HG02885 (cell line): ENCODE results near the gene TRH.
A peak's percentile ranks its signal among the peaks of the same experiment; 100 is the strongest.

Source experiments
- ATAC-seq: cut with Tn5 transposase; IDR thresholded peaks from one replicate; pipeline ENCODE4 v1.9.1; 2021; ENCODE audit warnings: mild to moderate bottlenecking; ENCODE audit not compliant: unreplicated experiment, poor library complexity

TRH gene, protein sequence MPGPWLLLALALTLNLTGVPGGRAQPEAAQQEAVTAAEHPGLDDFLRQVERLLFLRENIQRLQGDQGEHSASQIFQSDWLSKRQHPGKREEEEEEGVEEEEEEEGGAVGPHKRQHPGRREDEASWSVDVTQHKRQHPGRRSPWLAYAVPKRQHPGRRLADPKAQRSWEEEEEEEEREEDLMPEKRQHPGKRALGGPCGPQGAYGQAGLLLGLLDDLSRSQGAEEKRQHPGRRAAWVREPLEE

DNA sequence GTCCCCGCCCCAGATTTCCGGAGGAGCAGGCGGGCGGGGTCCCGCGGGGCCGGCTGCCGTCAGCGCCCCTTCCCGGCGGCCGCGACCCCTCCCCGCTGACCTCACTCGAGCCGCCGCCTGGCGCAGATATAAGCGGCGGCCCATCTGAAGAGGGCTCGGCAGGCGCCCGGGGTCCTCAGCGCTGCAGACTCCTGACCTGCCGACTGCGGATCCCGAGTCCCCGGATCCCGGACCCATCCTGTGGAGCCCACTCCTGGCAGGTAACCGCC lies at the start of gene TRH:
Gene TRH (plus strand): TSS at position 157 of the 269 bp plus-strand sequence. CDS start 1,097 bp downstream, outside the sequence.
- no peak for ATAC-seq

DNA sequence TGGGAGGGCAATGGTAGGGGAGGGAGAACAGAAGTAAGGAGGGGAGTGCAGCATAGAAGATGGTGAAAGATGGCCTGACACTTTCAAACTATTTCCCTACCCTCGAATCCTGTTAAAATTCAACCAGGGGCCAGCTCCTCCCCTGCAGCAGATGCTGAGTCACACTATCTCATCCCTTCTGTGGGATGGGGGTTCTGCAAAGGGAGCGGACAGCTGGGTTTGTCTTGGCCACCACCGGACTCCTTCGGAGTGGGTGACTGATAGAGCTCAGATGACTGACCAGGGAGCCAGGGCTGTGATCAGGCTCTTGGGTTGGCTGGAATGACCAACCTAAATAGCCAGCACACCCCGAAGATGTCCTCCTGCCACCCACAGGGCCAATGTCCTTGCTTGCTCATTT lies 47.4 kb upstream of the TRH start:
- ATAC-seq = no peak

DNA sequence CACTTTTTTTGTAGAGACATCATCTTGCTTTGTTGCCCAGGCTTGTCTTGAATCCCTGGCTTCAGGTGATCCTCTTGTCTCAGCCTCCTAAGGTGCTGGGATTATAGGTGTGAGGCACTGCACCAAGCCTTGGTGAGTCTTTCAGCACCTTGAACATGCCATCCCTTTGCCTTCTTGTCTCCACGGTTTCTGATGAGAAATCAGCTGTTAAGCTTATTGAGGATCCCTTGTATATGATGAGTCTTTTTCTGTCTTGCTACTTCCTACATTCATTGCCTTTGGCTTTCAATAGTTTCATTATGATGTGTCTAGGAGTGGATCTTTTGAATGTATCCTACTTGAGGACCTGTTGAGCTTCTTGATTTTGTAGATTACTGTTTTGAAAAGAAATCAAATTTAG lies 45.1 kb upstream of the TRH start:
- no peak for ATAC-seq

DNA sequence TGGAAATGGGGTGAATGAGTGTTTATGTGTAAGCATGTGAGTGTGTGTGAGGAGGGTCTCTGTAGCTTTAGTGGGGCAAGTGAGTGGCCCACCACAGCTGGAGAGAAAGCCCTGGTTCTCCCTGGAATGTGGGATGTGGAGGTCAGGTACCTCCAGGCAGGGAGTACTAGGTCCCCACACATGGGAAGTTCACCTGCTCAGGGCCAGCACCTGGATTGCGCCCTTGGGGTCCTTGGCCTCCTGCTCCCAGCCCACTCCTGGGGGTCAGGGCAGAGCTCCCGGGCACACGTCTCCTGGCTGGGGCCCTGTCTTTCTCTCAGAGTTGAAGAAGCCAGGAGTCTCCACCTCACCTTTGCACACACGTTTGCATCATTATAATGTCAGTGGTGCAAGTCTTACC lies 41.0 kb upstream of the TRH start:
- ATAC-seq = no peak

DNA sequence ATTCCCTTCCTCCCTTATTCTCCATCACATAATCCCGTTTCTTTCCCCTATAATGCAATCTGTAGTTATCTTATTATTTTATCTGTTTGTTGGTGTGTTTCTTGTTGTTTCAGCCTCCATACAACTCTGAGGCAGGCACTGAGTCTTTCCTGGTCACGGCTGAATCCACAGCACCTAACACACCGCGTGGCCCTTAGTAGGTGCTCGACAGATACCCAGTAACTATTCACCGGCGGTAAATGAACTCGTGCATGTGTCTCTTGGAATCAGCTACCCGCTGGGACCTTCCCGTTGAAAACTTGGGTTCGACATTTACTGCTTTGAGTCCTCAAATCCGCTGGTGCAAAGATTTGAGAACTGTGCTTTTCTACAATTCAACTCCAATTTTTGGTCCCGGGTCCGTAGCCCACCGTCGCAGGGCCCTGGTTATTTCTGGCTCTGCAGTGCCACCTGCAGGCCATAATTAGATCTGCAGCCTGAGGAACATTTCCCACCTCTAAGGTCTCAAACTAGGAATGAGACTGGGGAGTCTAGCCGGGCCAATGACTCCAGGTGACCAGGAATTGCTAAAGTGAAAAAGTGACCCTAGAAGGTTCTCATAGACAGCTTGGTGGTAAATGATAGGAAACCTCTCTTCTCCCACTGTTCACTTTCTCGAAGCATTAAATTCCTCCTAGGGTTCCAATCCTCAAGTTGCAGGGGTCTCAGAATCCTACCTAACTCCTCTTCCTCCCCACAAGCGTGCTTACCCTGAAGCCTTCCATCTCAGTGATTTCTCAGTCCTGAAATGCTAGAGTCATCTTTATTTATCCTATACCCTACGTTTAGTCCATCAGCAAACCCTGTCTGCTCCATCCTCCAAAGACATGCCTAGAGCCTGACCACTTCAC lies 40.0 kb upstream of the TRH start:
- no peak for ATAC-seq

DNA sequence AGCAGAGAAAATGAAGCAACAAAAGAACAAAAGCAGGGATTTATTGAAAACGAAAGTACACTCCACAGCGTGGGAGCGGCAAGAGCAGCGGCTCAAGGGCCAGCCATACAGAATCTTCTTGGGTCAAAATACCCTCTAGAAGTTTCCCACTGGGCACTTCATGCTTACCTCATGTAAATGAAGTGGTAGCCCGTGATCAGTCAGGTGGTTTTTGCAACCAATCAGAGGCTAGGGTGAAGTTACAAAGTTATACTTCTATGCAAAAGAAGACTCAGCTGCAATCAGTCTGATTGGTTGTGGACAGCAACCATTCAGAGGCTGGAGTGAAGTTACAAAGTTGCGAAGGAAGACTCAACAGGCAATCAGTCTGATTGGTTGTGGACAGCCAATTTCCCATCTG lies 37.8 kb upstream of the TRH start:
- no peak for ATAC-seq

DNA sequence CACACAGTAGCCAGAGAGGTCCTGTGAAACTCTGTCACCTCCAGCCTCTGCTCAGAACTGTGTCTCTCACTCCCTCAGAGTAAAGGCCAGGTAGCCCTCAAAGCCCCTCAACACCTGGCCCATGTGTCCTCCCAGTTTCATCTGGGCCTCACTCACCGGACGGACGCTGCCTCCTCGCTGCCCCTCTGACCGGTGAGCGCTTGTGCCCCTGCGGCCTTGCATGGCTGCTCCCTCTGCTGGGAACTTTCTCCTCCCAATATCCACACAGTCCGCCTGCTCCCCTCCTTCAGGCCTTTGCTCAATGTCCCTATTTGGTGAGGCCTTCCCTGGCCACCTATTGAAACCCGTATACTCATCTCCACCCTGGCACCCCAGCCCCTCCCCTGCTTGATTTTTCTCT lies 36.8 kb upstream of the TRH start:
- no peak for ATAC-seq

DNA sequence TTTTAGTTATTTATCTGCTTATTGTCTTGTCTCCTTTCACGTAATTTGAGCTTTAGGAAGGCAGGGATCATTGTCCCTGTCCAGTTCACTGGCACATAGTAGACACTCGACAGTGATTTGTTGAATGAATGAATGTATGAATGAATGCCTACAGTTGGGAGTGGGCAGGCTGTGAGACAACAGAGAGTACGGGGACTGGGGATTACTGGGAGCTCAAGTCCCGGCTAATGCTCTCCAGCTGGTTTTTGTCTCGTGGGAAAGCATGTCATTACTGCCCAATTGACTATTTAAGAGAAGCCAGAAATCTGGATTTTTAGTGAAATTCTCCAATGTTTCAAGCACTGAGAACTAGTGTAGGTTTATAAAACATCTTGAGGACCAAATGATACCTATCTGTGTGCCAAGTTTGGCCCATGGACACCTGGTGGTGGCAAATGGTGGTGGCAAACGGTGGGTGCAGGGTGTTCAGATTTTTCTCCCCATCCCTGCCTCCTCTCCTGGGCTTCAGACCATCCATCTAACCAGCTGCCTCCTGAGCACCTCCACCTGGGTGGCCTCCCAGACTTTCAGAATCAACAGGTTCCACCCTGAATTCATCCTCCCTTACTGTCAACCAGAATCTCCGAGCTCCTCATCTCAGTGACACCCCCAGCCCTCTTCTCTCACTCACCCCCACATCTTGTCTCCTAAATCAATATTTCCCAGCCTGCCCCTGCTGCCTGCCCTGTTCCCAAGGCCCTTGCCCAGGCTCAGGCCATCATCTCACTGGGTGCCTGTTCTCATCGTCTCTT lies 36.2 kb upstream of the TRH start:
- ATAC-seq = no peak

DNA sequence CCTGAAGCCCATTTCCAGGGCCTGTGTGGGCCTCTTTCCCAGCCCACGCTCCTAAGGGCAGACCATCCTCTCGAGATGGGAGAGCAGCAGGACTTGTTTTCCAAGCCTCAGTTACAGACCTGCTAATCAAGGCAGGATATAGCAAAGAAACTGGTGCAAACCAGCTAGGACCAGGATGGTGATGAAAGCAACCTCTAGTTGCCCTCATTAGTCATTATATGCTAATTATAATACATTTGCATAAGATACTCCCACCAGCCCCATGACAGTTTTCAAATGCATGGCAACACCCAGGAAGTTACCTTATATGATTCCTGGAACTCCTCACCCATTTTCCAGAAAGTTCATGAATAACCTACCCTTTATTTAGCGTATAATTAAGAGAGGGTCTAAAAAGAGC lies 34.4 kb upstream of the TRH start:
- ATAC-seq = no peak

DNA sequence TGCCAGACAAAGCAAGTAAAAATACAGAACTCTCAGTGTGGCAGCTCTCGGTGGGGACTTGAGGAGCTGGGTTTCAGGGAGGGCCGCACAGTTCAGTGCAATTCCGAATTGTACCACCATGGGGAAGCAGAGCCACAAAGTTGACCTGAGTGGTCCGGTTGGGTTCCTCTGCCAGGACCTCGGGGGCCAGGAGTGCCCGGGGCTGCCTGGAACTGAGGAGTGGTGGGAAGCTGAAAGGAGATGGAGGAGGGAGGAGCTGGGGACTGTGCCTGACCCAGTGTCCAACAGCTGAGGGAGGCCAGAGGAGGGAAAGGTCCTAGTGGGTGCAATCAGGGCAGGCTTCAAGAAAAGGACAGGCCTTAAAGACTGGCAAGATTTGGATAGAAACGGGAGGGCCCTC lies 32.2 kb upstream of the TRH start:
- ATAC-seq = peak; percentile 66

DNA sequence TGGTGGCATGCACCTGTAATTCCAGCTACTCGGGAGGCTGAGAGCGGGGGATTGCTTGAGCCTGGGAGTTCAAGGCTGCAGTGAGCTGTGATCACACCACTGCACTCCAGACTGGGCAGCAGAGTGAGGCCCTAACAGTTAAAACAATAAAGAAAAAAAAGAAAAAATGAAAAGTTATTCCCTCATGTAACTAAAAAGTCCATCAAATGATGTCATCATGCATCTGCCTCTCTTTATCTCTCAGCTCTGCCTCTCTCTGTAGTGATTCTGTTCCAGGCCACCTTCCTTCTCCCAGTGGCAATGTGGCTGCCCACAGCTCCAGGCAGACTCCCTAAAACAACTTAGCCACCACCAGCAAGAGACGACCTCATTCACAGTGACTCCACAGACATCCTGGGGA lies 31.5 kb upstream of the TRH start:
- no peak for ATAC-seq

DNA sequence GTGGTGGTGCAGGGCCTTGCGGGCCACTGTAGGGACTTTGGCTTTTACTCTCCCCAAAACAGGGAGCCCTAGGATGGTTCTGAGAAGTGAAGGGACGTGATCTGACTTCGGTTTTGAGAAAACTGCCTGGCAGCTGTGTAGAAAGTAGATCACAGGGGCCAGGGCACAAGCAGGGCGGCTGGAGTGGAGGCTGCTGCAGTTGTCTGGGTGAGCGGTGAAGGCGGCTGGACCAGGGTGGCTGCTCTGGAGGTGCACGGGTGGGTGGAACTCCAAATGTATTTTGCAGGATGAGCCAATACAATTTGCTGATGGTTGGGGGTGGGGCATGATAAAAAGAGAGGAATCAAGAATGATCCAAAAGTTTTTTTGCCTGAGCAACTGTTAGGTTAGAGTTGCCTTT lies 29.8 kb upstream of the TRH start:
- no peak for ATAC-seq

DNA sequence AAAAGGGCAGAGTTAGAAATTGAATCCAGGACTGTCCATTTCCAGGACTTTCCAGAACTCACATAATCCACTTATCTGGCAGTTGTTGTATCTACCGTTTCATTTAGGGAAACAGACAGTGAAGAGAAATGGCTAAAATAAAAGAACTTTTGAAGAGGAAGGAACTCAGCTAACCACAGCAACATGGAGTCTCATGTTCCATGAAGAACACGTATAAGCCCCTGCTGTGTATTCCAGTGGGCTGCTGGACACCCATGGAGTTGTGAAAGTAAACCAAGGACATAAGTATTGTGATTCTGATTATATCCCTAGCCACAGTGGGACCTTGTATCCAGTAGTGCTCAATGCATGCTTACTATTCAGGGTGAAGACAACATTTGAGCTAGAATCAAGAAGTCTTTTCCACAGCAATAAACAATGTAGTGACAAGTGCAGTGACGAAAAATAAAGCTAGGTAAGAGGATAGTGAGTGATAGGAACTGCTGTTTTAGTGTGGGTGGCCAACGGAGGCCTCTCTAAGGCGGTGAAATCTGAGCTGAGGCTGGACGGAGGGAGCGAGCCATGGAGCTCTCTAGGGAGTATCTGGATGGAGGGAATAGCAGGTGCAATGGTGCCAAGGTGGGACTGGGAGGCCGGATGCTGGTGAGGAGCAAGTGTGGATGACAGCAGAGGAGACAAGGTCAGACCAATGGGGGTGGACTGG lies 26.8 kb upstream of the TRH start:
- no peak for ATAC-seq

DNA sequence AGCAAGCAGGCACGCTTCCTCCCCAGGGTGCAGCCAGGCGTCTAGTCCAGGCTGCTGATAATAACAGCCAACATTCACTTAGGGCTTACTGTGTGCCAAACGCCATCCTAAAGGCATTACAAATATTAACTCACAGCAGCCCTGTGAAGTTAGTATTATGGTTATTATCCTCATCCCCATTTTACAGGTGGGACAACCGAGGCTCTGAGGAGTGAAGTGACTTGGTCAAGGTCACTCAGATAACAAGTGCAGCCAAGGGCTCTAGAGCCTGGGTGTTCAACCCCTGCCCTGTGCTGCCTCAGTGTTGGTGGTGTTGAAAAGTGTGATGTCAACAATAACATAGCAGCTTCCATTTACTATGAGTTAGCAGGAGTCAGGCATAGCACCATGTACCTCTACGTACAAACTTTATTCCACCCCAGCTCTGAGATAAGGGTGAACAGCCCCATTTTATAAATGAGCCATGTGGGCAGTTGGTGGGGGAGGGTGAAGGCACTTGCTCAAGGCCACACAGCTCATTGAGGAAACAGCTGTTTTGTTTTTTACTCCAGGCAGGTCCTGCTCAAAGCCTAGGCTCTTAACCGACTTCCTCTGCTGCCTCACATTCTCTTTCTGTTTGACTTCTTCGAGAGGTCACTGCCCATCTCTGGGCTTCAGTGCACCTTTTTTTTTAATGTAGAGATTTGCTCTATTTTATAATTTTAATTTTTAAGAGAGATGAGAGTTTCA lies 24.0 kb upstream of the TRH start:
- ATAC-seq = no peak

DNA sequence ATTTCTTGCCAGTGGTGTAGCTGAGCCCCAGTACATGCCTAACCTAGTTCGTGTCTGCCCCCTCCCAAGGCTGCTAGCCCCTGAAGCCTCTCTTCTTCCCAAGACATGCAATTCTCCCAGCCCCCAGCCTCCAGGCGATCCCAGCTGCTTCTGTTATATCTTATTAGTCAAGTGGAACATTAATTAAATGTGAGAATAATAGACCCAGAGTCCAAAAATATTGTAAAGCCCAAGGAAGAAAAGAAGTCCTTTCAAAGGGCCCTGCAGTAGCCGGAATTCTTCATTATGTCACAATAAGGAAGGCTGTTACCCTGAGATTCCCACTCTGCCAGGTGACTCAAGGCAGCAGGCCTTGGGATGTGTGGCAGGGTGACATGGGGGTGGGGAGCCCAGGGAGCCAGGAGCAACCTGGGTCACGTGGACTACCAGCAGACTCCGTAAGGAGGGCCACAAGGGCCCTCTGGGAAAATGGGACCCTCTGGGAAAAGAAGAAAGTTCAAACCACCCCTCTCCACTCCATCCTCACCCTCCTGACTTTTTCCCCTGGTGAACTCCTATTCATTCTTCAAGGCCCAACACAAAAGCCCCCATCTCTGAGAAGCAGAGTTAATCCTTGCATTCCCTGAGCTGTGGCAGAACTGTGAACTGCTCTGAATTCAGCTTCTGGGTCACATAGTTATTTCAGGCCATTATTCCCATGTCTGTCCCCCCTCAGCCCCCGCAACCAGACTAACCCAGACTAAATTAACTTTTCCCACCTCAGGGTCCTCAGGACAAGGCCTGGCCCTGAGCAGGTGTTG lies 21.8 kb upstream of the TRH start:
- no peak for ATAC-seq

DNA sequence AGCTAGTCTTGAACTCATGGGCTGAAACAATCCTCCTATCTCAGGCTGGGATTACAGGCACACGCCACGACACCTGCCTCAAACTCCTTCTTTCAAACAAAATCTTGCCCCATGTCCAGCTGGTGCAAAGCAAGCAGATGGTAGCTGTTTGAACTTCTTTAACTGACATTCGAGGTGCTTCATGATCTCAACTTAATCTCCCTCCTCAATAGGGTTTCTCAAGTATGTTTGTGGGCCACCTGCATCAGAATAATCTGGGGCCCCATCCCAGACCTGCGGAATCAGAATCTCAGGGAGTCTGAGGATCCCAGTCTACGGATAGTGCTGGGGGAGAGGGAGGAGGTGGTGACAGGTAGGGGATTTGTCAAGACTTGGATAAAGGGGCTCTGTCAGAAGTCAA lies 20.9 kb upstream of the TRH start:
- ATAC-seq = no peak

DNA sequence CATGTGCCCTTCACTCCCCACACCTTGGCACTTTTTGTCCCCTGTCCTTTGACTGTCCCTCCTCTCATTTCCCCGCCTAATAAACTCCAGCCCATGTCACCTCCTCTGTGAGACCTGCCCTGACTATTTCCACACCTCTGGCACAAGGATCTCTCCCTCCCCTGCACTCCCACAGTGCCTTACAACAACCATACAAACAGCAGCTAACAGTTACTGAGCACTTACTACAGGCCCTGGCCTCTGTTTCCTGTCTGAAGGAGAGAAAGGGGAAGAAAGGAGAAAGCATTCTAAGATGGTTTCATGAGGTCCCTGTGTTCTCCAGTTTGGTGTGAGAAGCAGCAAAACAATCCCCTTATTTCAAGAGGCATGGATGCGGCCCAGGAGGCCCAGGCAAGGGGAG lies 20.0 kb upstream of the TRH start:
- ATAC-seq = no peak

DNA sequence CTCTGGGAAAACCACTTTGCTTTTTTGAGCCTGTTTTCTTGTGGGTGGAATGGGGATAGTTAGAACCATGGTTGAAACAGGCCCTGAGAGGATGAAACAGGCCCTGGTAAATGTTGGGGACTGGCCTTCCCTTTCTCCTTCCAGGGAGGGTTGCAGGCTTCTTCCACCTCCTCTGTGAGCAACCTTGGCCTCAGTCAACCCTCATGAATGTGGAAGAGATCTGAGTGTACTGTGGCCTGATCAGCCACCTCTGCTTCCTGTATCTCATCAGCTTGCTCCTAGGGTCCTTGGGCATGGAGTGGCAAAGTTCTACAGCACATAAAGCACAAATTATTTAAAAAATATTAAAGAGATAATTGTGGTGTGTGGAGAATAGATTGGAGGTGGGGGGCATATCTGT lies 17.6 kb upstream of the TRH start:
- no peak for ATAC-seq

DNA sequence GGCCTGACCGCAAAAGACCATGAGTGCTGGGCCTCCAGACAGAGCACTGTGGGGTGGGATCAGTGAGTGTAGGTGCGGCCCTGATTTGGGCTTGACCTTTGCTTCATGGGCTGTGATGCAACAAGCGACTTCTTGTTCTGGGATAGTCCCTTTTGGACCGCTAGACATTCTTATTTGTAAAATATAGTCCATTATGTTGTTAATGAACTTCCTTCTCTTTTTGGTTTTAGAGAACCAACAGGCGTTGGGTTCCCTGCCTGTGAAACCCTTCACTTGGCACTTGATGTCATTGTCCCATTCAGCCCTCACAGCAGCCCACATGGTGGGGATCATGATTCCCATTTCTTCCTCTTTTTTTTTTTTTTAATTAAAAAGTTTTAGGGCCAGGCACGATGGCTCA lies 15.8 kb upstream of the TRH start:
- ATAC-seq = no peak
